Measurements from ENCODE around the gene PGLYRP4.
A peak's percentile ranks its signal among the peaks of the same experiment; 100 is the strongest.
"Not testable (repeated sequence)": the region's sequence is repeated elsewhere in the genome, so short reads cannot be mapped to it uniquely, and the experiment has no call there.

PGLYRP4 gene

DNA sequence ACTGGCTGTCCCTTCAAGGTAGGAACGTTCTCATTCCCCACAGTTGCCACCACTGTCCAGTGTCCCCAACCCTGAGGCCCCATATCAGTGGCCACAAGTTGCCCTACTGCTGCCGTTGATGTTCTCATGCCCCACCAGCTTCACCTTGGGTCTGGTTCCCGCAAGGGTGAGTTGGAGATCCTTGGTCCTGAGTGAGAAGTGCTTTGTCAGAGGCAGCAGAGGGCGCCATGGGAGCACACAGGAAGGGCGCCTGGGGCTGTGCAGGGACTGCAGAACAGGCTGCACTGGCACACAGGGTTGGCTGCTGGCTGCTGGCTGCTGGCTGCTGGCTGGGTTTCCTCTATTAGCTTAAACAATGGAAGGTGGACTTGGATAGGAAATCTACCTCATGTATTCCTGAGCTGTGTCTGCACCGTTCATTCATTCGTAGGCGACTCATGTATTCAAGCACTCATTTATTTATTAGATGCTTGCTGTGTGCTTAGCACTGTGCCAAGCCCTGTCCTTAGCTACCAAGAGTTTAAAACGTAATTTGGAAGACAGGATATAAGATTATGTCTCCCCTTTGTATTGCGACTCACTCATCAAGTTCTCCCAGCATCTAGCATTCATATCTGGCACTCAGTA is 6.9 kb upstream of the PGLYRP4 start:
- DNase-seq: no peak

DNA sequence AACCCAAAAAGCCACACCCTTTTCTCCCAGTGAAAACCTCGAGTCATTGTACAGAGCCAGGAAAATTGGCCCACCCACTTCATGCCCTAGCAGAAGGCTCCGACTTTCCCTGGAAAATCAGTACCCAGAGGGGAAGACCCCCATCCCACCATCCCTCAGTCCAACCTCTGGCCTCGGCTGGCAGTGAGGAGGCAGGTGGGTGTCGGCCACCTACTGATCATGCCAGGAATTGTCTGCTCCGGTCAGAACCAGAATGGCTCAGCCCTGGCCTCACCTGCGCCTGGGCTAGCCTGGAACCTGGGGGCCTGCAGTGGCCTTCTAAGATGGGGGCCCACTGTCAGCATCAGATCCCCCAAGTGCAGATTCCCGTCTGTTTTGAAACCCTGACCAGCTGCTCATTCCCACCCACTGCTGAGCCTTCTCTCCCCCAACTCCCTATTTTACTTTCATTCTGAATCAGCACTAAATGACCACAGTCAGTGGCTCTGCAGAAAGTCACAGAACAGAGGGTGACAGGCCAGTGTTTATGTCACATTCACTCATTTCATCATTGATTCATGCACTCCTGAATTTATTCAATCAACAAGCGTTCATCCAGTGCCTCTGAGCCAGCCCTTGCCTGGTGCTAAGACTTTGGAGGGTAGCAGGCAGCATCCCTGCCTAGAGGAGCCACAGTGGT is 6.0 kb upstream of the PGLYRP4 start:
- no peak for DNase-seq

DNA sequence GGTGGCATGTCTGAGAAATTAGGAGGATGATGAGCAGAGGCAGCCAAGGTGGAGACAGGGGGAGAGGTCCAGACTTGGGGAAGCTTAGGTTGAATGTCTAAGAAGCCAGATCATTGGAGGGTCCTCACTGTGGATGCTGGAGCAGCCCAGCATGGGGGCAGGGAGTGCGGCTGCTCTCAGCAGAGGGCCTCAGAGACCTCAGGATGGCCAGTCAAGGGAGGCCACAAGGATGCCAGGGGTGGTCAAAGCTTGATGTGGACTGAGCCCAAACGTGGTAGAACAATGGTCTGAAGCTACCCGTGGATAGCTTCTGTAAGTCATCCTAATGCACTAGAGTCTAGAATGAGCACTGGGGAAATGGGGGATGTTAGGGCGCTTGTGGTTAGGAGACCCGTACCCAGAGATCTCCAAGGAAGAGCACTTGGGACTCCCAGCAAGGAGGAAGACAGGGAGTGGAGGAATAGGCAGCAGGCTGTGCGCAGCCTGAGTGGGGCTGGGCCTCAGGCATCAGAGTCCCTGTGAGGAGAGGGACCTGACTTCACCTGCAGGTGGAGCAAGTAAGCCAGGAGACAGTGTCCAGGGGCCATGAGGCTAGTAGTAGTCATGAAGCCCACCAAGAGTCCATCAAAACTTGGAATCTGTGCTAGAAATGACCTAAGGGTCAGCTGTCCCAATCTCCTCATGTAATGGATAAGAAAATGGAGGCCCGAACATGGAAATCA is 4.7 kb upstream of the PGLYRP4 start:
- DNase-seq: no peak

DNA sequence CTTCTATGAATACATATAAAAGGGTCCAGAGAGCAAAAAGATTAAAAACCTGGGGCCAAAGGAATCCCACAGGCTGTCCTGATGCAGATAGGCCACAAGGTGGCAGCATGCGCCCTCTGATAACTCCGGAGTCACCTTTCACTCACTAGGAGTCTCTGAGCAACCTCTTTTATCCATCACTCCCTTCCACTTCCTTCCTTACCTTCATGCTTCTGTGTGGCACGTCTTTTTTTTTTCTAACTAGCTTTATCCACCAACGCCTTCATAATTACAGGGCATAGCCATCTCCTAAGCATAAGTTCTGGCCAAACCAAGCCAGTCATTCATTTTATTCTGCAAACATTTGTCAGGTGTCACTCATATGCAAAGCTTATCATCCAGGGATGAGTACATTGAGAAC is 3.9 kb upstream of the PGLYRP4 start:
- DNase-seq: peak; percentile 58

DNA sequence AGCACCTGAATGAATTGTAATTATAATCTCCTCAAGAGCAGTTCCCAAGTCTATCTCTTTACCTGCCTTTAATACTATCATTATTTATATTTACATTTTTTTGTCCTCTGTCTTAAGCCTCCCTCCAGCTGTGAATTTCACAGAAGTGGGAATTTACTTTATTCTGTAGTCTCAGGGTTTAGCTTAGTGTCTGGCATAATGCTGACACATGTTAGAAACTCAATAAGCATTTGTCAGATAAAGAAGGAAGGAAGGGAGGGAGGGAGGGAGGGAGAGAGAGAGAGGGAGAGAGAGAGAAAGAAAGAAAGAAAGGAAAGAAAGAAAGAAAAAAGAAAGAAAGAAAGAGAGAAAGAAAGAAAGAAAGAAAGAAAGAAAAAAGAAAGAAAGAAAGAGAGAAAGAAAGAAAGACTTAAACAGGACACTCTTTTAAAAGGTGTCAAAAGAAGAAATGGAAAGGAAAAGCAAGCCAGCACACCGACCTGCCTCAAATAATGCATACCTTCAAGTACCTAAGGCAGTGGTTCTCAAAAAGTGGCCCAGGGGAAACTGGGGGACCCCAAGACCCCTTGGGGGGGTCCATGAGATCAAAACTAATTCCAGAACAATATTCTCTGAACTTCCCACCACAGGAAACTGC is 1.8 kb upstream of the PGLYRP4 start:
- DNase-seq: no peak

DNA sequence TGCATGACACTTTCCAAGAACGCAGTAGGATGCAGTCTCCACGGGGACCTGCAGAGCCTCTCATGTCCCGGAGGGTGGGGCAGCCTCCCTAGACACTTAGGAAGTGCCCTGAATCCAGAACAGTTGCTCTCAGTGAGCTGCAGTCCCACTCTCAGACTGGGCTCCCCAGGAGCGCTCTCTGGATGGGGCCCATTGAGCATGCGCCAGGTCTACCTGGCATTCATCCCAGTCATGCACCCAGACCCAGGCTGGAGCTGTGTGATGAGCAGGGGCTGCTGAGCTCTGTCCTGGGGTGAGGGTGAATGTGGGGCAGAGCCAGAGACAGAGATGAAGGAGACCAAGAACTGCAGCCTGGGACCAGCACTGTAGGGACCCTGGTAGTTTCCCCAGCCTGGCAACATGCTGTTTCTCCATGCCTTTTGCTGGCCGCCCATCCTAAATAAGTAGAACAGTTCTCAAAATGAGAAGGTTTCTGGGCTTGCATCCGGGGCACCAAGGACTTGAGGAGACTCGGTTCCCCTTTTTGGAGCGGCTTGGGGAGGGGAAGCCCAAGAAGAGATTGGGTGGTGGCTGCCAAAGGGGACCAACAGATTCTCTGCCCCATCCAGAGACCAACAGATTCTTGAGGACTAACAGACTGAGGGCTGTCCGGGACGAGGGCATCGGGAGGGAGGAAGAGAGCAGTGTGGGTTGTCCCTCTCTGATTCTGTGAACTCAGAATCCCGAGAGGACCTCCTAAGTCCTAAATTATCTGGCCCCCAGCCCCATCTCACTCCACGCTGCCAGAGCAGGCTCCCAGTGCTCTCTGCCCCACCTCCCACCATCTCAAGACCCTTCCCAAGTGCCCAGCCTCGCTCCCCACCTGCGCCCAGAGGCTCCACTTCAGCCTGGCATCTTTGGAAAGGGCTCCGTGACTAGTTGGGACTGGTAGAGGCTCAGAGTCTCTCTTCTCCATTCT is 1.0 kb upstream of the PGLYRP4 start:
- DNase-seq: no peak

DNA sequence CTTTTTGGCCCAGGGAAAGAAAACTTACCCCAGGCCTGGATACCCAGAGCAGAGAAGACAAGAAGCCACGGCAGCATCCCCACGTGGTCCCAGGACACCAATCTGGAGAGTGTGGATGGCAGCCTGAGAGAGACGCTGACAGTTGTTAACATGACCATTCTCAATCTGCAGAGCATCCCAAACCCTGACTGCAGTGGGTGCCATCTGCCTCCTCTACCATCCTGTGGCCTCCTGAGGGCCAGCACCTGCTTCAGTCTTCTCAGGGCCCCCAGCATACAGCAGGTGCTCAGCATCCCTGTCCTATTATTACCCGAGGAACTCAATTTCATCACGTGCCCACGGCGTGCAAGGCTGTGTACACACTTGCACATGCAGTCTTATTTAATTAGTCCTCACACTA is 785 bp downstream of the PGLYRP4 start:
- no peak for DNase-seq

DNA sequence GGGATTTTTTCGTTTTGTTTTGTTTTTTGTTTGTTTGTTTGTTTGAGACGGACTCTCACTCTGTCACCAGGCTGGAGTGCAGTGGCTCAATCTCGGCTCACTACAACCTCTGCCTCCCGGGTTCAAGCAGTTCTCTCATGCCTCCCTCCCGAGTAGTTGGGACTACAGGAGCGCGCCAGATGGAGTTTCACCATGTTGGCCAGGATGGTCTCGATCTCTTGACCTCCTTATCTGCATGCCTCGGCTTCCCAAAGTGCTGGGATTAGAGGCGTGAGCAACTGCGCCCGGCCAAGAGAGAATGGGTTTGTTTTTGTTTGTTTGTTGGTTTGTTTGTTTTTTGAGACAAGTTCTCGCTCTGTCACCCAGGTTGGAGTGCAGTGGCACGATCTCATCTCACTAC is 1.6 kb downstream of the PGLYRP4 start:
- DNase-seq: not testable (repeated sequence)

DNA sequence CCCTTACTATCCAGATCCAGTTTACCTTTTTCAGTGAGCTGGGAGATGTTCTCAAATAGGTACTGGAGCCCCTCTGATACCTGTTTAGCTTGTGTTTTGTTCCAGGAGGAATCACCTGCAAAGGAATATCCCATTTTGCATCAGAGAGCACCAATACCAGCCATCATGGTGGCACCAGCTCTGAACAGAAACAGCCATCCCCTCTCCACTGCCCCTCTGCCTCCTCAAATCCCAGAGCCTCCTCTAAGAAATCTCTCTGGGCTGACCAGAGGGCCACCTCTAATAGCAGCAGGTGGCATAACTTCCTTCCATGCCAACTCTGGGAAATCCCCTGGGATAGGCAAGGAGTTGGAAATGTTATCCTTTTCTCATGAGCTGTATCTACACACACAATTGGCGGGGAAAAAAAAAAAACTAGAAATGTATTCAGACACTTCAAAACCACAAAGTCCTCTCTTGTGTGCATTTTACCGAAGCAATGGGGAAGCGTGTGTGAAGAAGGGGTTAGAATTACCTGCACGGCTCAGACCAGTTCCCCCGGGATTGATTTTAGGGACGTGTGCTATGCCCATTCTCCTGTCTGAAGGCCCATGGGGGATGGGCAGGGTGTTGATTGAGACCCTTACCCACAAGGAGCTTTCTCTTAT is 2.4 kb downstream of the PGLYRP4 start:
- no peak for DNase-seq

DNA sequence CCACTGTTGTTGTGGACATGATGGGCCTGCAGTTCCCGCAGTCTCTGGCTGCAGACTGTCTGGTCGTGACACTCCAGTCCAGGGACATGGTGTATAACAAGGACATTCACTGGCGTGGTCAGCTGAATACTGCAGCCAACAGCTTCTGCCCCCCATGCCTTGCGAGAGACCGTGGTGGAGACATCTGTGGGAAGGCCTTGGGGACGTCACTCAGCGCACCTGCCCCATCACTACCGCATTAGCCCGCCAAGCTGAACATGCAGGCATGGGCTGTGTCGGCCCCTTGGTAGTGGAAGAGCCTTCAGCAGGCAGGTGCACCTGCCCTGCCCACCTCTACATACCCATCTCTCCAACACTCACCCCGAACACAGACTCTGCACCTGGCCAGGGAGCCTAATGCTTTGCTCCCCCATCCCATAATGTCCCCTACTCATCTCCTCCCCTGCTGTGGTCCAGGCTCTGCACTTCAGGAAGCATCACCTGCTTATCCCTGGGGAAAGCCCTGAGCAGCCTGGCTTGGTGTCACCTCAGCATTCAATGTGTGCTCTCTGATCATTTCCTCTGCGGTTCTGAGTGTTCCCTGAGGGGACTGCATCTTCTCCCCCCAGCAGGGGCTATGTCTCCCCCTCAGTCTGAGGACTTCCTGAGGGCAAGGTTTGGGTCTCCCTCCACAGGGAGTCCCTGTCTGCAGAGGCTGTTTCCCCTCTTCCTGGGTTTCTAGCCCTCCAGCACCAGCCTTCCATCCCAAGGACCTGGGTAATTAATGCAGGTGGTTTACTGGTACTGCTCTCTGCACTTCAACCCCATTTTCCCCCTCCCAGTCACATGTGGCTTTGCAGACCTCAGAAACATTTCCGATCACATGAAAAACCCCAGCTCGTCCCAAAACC is 3.2 kb downstream of the PGLYRP4 start:
- DNase-seq: no peak

DNA sequence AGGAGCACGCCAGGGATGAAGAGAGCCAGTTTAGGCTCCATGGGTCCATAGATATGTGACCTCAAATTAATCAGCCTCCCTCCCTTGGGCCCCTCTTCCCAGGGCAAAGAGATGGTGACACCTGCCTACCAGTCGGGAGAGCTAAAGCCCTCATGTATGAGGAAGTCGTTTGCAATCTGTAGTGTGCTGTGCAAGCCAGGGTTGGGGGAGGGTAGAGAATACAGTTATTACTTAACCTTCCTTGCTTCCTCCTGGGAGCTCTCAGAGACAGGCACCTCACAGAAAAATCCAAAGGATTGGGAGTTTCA is 4.0 kb downstream of the PGLYRP4 start:
- DNase-seq: no peak

DNA sequence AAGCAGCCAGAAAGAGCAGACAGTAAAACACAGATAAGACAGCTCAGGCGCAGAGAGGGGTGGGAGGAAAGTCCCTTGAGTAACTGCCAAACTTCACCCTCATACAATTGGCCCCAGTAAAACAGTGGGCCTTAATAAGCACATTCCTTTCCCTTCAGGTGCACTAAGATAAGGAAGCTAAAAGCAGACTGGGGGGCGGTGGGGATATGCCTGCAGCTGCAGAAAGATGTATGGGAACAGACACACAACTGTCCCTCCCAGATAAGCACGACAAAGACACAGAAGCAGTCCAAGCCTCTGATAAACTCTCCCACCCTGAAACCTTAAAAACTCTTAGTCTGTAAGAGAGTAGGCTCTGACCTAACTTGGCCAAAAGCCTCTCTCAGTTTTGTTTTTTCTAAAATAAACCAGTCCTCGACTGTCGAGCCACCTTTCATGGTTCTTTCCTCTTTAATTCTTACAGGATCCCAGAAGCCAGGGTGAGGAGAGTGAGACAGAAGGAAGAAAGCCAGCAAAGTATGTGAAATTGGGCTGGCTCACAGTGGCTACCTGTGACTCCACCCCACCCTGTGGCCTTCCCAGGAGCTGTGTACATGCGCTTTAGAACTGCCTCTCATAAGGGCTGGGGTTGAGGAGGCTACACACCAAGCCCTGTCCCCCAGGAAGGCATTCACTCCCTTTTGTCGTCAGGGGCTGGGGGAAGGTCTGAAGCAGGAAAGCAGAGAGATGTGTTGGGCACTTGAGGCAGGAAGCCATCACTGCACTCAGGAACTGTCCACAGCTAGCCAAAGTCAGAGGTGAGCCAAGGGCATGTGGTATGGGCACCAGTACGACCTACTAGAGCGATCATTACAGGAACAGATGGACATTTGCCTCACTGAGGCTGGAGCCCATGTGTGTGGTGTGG is 4.6 kb downstream of the PGLYRP4 start:
- DNase-seq: no peak

DNA sequence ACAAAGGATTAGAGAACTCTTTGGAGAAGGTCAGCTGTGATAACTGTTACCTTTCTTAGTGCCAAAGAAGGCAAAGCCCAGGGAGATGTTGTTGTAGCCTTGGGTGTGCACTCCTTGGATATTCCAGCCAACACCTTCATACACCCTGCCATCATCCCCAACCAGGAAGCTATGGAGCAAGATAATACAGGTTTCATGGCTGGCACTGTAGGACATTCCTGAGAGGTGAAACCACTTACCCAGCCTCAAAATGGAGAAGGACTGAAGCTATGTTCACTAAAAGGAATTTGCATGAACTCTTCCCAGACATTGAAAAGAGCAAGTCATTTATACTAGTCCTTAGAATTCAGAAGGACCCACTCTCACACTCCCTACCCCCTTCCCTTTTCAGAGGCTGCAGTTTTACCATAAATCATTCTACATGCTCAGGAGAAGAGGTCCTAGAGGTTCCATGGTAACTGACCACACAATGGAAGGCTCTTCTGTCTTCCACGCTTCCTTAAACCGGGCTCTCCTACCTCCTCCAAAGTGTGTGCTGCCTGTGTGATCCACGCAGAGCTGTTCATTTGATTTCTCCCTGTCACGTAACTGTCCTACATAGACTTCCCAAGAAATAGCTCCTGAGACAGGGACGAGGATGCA is 5.5 kb downstream of the PGLYRP4 start:
- DNase-seq: no peak

DNA sequence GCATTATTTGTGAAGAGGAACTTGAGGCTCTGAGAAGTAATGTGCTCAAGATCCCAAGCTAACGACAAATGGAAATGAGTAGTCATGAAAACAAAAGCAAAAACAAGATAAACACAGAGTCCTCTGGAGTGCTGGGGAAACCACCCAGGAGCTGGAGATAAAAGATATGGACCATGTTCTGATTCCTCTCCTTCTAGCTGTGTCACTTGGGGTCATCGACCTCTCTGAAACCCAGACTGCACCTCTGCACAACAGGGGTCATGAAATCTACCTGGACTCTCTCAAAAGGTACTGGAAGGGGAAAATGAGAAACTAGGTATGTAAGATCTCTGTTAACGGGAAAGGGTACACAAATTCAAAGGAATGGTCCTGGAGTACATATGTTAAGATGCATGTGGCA is 6.5 kb downstream of the PGLYRP4 start:
- no peak for DNase-seq

DNA sequence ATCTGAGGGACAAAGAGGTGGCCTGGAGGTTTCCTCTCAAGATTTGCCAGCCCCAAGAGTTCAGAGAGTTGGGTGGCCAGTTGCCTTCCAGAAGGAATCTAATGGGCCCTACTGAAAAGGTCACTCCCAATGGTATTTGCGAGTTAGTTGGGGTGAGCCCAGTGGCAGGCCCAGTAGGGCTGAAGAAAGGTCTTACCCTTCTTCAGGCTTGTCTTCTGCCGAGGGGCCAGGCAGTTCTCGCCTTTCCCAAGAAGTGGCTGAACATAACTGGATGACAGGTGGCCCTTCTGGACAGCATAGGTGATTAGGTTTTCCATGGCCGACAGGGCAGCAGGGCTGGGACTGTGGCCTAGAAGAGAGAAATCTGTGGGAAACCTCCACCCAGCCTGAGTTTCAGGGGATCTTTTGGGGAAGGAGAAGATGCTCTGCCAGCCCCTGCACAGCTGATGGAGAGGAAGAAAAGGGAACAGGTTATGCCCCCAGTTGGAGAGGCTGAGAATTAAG is 7.2 kb downstream of the PGLYRP4 start:
- DNase-seq: no peak

DNA sequence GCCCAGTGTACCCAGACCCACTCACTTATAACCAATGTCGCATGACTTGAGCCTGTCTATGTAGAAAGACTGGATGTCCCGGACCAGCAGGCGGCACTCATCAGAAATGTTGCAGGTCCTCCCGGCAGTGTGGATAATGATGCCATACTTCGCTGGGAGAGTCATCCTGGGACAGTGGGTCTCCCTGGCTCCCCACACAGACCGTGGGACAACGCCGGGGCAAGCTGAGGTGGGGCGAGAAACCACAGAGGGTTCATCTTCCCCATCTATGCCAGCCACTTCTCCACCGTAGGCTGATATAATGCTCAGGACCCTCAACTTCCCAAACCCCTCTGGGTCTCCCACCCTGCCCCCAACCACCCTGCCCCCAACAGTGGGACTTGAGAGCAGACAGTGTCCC is 8.3 kb downstream of the PGLYRP4 start:
- DNase-seq: no peak

DNA sequence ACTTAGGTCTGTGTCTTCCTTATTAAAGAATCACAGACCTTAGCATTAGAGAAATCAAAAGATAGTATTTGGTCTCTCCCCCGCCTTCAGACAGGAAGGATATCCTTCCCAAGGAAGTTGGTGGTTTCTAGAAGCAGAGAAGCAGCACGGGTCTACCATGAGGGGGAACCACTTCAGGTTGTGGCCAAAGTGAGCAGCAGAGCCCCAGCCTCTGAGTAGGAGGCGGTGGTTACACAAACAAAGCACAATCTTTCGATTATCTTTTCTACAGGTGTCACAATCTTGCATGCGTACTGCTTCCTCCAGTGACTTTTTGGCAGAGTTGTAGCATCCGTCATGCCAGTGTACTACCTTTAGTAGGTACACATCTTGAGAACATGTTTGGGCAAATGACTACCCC is 8.8 kb downstream of the PGLYRP4 start:
- DNase-seq: no peak

DNA sequence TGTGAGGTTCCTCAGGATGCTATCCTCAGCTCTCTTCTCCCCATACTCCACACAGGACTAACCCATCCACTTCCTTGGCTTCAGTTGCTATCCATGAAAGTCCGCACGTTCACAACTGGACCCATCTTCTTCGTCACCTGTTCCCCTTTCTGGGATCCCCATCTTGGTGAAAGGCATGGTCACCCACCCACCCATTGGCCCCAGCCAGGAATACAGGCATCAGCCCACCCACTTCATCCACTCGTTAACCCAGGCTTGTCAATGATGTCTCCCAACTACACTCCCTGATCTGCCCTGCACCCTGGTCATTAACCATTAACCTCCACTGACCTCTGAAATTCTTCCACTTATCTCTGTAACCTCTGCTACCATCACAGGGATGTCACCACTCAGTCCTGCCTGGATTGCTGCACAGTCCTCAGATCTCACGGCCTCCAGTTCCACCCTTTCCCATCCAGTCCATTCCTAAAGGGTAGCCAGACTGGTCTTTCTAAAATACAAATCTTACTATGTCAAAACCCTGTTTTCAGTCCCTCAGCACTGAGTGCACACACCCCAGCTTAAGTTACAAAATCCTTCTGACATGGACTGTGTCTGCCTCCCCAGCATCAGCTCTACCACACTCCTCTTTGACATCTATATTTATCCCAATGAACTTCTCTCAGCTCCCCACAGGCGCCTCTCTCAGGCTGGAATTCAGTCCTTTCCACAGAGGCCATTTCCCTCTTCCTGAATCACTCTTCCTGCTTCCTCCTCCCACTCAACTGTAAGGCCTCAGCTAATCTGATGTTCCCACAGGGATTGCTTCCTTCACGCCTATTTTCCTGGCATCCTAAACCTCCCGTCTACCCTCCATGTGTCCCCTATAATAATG is 10.4 kb downstream of the PGLYRP4 start:
- no peak for DNase-seq
